Femur (tissue), 1 donor: ENCODE data around the gene CFAP57.

Source experiments
- DNase-seq: peaks from one replicate; pipeline ENCODE4 v3.0.0-alpha.2; 2017

The CFAP57 gene

GRCh38 chr1:43279666-43280065 is 107.5 kb downstream of the CFAP57 start:
- DNase-seq, result no peak

GRCh38 chr1:43280692-43281091 is 108.6 kb downstream of the CFAP57 start:
- no peak for DNase-seq

- no peak for DNase-seq
Measured at GRCh38 chr1:43282220-43283195, 110.4 kb downstream of the CFAP57 start.

- DNase-seq, result no peak
Measured at GRCh38 chr1:43284065-43284464, 111.9 kb downstream of the CFAP57 start.

GRCh38 chr1:43284546-43285110 is 112.5 kb downstream of the CFAP57 start:
- no peak for DNase-seq

GRCh38 chr1:43285269-43285990 is 113.3 kb downstream of the CFAP57 start, which contains the start of gene C1orf210:
TSS of gene C1orf210 (minus strand) at chr1:43285581. CDS start at chr1:43283270, 2,311 bp downstream.
- DNase-seq, result no peak

- no peak for DNase-seq
Measured at GRCh38 chr1:43286115-43286514, 114.0 kb downstream of the CFAP57 start.

- no peak for DNase-seq
Measured at GRCh38 chr1:43286533-43286932, 114.4 kb downstream of the CFAP57 start.

GRCh38 chr1:43288058-43288784 is 116.1 kb downstream of the CFAP57 start:
- DNase-seq, result no peak

- DNase-seq, result no peak
Measured at GRCh38 chr1:43288785-43289706, 116.9 kb downstream of the CFAP57 start.

- DNase-seq, result no peak
Measured at GRCh38 chr1:43292216-43292615, 120.1 kb downstream of the CFAP57 start.

GRCh38 chr1:43292679-43293078 is 120.5 kb downstream of the CFAP57 start:
- DNase-seq, result no peak

GRCh38 chr1:43293176-43293575 is 121.0 kb downstream of the CFAP57 start:
- no peak for DNase-seq

- DNase-seq, result no peak
Measured at GRCh38 chr1:43293896-43294760, 122.0 kb downstream of the CFAP57 start.

GRCh38 chr1:43294761-43295160 is 122.6 kb downstream of the CFAP57 start:
- DNase-seq, result no peak

GRCh38 chr1:43296207-43296606 is 124.1 kb downstream of the CFAP57 start:
- no peak for DNase-seq

GRCh38 chr1:43298055-43298454 is 125.9 kb downstream of the CFAP57 start:
- DNase-seq, result no peak

- no peak for DNase-seq
Measured at GRCh38 chr1:43299101-43299500, 127.0 kb downstream of the CFAP57 start.

GRCh38 chr1:43300378-43301094 is 128.4 kb downstream of the CFAP57 start, which contains the start of gene TIE1:
TSS of gene TIE1 (plus strand) at chr1:43300982. CDS start at chr1:43301072, 90 bp downstream.
- peak; percentile 44 for DNase-seq

- DNase-seq, result no peak
Measured at GRCh38 chr1:43302201-43302600, 130.1 kb downstream of the CFAP57 start.
